ENCODE data around the gene GRHL3.
"Not testable (repeated sequence)": the region's sequence is repeated elsewhere in the genome, so short reads cannot be mapped to it uniquely, and the experiment has no call there.

The GRHL3 gene

GRCh38 chr1:24285231-24285630 is 33.9 kb upstream of the GRHL3 start:
- Histone ChIP-seq H3K36me3 (ENCODE audit: insufficient read depth, low read length) (no peaks in the 10 kb centered on the region), H2AFZ (ENCODE audit: low read depth, low read length) (no peak overlapping the region), H3K4me3 (ENCODE audit: low read length) (no peak overlapping the region), H3K4me1 (ENCODE audit: insufficient read depth, low read length) (no peaks in the 10 kb centered on the region), H3K9me3 (ENCODE audit: low read length) (no peaks in the 10 kb centered on the region), H3K27me3 (ENCODE audit: insufficient read depth, low read length) (peaks cover 9% of the 10 kb centered on the region)

- Histone ChIP-seq H3K4me3 (ENCODE audit: low read length) (no peak overlapping the region), H2AFZ (ENCODE audit: low read depth, low read length) (no peak overlapping the region), H3K36me3 (ENCODE audit: insufficient read depth, low read length) (no peaks in the 10 kb centered on the region), H3K4me1 (ENCODE audit: insufficient read depth, low read length) (no peaks in the 10 kb centered on the region), H3K9me3 (ENCODE audit: low read length) (no peaks in the 10 kb centered on the region), H3K27me3 (ENCODE audit: insufficient read depth, low read length) (peaks cover 15% of the 10 kb centered on the region)
Observed at GRCh38 chr1:24286246-24287010, 32.7 kb upstream of the GRHL3 start.

- H3K36me3 ChIP-seq (ENCODE audit: insufficient read depth, low read length); H3K9me3 ChIP-seq (ENCODE audit: low read length); H3K4me1 ChIP-seq (ENCODE audit: insufficient read depth, low read length); H3K4me3 ChIP-seq (ENCODE audit: low read length); H2AFZ ChIP-seq (ENCODE audit: low read depth, low read length): not testable (repeated sequence)
- peaks cover 15% of the 10 kb centered on the region for H3K27me3 ChIP-seq (ENCODE audit: insufficient read depth, low read length)
Observed at GRCh38 chr1:24287779-24288178, 31.4 kb upstream of the GRHL3 start.

- H3K4me1 ChIP-seq (ENCODE audit: insufficient read depth, low read length) = no peaks in the 10 kb centered on the region
- no peak overlapping the region for H3K4me3 ChIP-seq (ENCODE audit: low read length)
- no peaks in the 10 kb centered on the region for H3K36me3 ChIP-seq (ENCODE audit: insufficient read depth, low read length)
- no peaks in the 10 kb centered on the region for H3K9me3 ChIP-seq (ENCODE audit: low read length)
- no peak overlapping the region for H2AFZ ChIP-seq (ENCODE audit: low read depth, low read length)
- peaks cover 15% of the 10 kb centered on the region for H3K27me3 ChIP-seq (ENCODE audit: insufficient read depth, low read length)
Observed at GRCh38 chr1:24288479-24288878, 30.7 kb upstream of the GRHL3 start.

GRCh38 chr1:24289937-24290595 is 29.1 kb upstream of the GRHL3 start:
- H3K9me3 ChIP-seq (ENCODE audit: low read length) = no peaks in the 10 kb centered on the region
- H3K36me3 ChIP-seq (ENCODE audit: insufficient read depth, low read length) = no peaks in the 10 kb centered on the region
- no peaks in the 10 kb centered on the region for H3K4me1 ChIP-seq (ENCODE audit: insufficient read depth, low read length)
- H3K4me3 ChIP-seq (ENCODE audit: low read length) = no peak overlapping the region
- peaks cover 12% of the 10 kb centered on the region for H3K27me3 ChIP-seq (ENCODE audit: insufficient read depth, low read length)
- no peak overlapping the region for H2AFZ ChIP-seq (ENCODE audit: low read depth, low read length)

GRCh38 chr1:24290933-24291487 is 28.1 kb upstream of the GRHL3 start:
- H3K4me1 ChIP-seq (ENCODE audit: insufficient read depth, low read length) = no peaks in the 10 kb centered on the region
- no peaks in the 10 kb centered on the region for H3K36me3 ChIP-seq (ENCODE audit: insufficient read depth, low read length)
- H3K9me3 ChIP-seq (ENCODE audit: low read length) = no peaks in the 10 kb centered on the region
- no peak overlapping the region for H3K4me3 ChIP-seq (ENCODE audit: low read length)
- no peak overlapping the region for H2AFZ ChIP-seq (ENCODE audit: low read depth, low read length)
- peaks cover 14% of the 10 kb centered on the region for H3K27me3 ChIP-seq (ENCODE audit: insufficient read depth, low read length)

- peaks cover 14% of the 10 kb centered on the region for H3K27me3 ChIP-seq (ENCODE audit: insufficient read depth, low read length)
- H3K36me3 ChIP-seq (ENCODE audit: insufficient read depth, low read length) = no peaks in the 10 kb centered on the region
- H2AFZ ChIP-seq (ENCODE audit: low read depth, low read length) = no peak overlapping the region
- H3K9me3 ChIP-seq (ENCODE audit: low read length) = no peaks in the 10 kb centered on the region
- H3K4me3 ChIP-seq (ENCODE audit: low read length) = no peak overlapping the region
- no peaks in the 10 kb centered on the region for H3K4me1 ChIP-seq (ENCODE audit: insufficient read depth, low read length)
Observed at GRCh38 chr1:24292103-24292502, 27.1 kb upstream of the GRHL3 start.

- Histone ChIP-seq H3K9me3 (ENCODE audit: low read length) (no peaks in the 10 kb centered on the region), H3K36me3 (ENCODE audit: insufficient read depth, low read length) (no peaks in the 10 kb centered on the region), H2AFZ (ENCODE audit: low read depth, low read length) (no peak overlapping the region), H3K27me3 (ENCODE audit: insufficient read depth, low read length) (peaks cover 14% of the 10 kb centered on the region), H3K4me3 (ENCODE audit: low read length) (no peak overlapping the region), H3K4me1 (ENCODE audit: insufficient read depth, low read length) (no peaks in the 10 kb centered on the region)
Observed at GRCh38 chr1:24292887-24293286, 26.3 kb upstream of the GRHL3 start.

GRCh38 chr1:24293392-24294227 is 25.5 kb upstream of the GRHL3 start:
- no peaks in the 10 kb centered on the region for H3K4me1 ChIP-seq (ENCODE audit: insufficient read depth, low read length)
- no peak overlapping the region for H2AFZ ChIP-seq (ENCODE audit: low read depth, low read length)
- H3K27me3 ChIP-seq (ENCODE audit: insufficient read depth, low read length) = peaks cover 14% of the 10 kb centered on the region
- no peaks in the 10 kb centered on the region for H3K9me3 ChIP-seq (ENCODE audit: low read length)
- H3K36me3 ChIP-seq (ENCODE audit: insufficient read depth, low read length) = no peaks in the 10 kb centered on the region
- H3K4me3 ChIP-seq (ENCODE audit: low read length) = no peak overlapping the region

- no peak overlapping the region for H3K4me3 ChIP-seq (ENCODE audit: low read length)
- H3K4me1 ChIP-seq (ENCODE audit: insufficient read depth, low read length) = no peaks in the 10 kb centered on the region
- peaks cover 14% of the 10 kb centered on the region for H3K27me3 ChIP-seq (ENCODE audit: insufficient read depth, low read length)
- no peaks in the 10 kb centered on the region for H3K9me3 ChIP-seq (ENCODE audit: low read length)
- no peak overlapping the region for H2AFZ ChIP-seq (ENCODE audit: low read depth, low read length)
- no peaks in the 10 kb centered on the region for H3K36me3 ChIP-seq (ENCODE audit: insufficient read depth, low read length)
Observed at GRCh38 chr1:24294228-24294672, 24.9 kb upstream of the GRHL3 start.

- Histone ChIP-seq H3K4me1 (ENCODE audit: insufficient read depth, low read length) (no peaks in the 10 kb centered on the region), H3K9me3 (ENCODE audit: low read length) (no peaks in the 10 kb centered on the region), H3K4me3 (ENCODE audit: low read length) (no peak overlapping the region)
Observed at GRCh38 chr1:24294716-24295371, 24.3 kb upstream of the GRHL3 start.

GRCh38 chr1:24295535-24295934 is 23.6 kb upstream of the GRHL3 start:
- H3K9me3 ChIP-seq (ENCODE audit: low read length) = no peaks in the 10 kb centered on the region
- no peaks in the 10 kb centered on the region for H3K4me1 ChIP-seq (ENCODE audit: insufficient read depth, low read length)
- H2AFZ ChIP-seq (ENCODE audit: low read depth, low read length) = no peak overlapping the region
- H3K4me3 ChIP-seq (ENCODE audit: low read length) = no peak overlapping the region
- peaks cover 9% of the 10 kb centered on the region for H3K27me3 ChIP-seq (ENCODE audit: insufficient read depth, low read length)
- no peaks in the 10 kb centered on the region for H3K36me3 ChIP-seq (ENCODE audit: insufficient read depth, low read length)

More at GRCh38 chr1:24294716-24295371, 24.3 kb upstream of the GRHL3 start:
- peaks cover 10% of the 10 kb centered on the region for H3K27me3 ChIP-seq (ENCODE audit: insufficient read depth, low read length)
- no peak overlapping the region for H2AFZ ChIP-seq (ENCODE audit: low read depth, low read length)
- H3K36me3 ChIP-seq (ENCODE audit: insufficient read depth, low read length) = no peaks in the 10 kb centered on the region

Data from neuron (in vitro differentiated cells).